WTC11 (cell line): Measurements from ENCODE around the gene DBI.

Experiments
- ELF4 ChIP-seq: sonication (generic); formaldehyde crosslinking; IDR thresholded peaks from 2 replicates; pipeline ENCODE4 v1.8.1; 2022; ENCODE audit warnings: low read depth, mild to moderate bottlenecking, moderate library complexity, missing genetic modification reagents
- TF ChIP-seq, protein P1 (sequence below): fragments of 200-600 bp; IDR thresholded peaks from 2 replicates; pipeline ENCODE4 v1.8.0; 2022; ENCODE audit warnings: antibody characterized with exemption

GRCh38 chr2:119409506-119409905 is 42.7 kb downstream of the DBI start:
- TF ChIP-seq, protein P1, sequence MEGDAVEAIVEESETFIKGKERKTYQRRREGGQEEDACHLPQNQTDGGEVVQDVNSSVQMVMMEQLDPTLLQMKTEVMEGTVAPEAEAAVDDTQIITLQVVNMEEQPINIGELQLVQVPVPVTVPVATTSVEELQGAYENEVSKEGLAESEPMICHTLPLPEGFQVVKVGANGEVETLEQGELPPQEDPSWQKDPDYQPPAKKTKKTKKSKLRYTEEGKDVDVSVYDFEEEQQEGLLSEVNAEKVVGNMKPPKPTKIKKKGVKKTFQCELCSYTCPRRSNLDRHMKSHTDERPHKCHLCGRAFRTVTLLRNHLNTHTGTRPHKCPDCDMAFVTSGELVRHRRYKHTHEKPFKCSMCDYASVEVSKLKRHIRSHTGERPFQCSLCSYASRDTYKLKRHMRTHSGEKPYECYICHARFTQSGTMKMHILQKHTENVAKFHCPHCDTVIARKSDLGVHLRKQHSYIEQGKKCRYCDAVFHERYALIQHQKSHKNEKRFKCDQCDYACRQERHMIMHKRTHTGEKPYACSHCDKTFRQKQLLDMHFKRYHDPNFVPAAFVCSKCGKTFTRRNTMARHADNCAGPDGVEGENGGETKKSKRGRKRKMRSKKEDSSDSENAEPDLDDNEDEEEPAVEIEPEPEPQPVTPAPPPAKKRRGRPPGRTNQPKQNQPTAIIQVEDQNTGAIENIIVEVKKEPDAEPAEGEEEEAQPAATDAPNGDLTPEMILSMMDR: no peak
- TF ChIP-seq ELF4 (CRISPR knock-in tag): no peak
